Measurements from ENCODE around the gene DHX34. TPM values are rescaled to one million over a fixed set of nuclear protein-coding genes. Genes with fewer than 3 reads are reported as not detected.

The DHX34 gene
- total RNA-seq, 1 donor from 2014 or later: 8.1 TPM

DNA sequence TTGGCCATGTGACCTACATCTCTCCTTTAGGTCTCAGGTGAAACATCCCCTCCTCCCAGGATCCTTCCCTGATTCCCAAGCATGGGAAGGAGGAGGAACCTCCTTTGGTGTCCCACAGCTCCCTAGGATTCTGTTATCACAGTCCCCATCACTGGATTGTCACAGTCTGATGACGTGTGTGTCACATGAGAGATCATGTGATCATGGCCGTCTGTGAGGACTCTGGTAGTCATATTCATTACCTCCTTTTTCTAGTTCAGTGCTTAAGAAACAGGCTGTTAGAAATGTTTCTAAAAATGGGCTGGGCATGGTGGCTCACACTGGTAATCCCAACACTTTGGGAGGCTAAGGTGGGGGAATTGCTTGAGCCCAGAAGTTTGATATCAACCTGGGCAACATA, 3.0 kb downstream of the DHX34 start:
- Histone ChIP-seq H3K27ac (replicated peaks) (no peak overlapping the region), H3K36me3 (peaks cover 45% of the 10 kb centered on the region)
- intact Hi-C loops (cut with micrococcal nuclease): no loop called here

DNA sequence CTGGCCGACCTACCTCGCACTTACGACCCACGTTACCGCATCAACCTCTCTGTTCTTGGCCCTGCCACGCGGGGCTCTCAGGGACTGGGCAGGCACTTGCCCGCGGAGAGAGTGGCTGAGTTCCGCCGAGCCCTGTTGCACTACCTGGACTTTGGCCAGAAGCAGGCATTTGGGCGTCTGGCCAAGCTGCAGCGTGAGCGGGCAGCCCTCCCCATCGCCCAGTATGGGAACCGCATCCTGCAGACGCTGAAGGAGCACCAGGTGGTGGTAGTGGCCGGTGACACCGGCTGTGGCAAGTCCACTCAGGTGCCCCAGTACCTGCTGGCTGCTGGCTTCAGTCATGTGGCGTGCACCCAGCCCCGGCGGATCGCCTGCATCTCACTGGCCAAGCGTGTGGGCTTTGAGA, 4.2 kb downstream of the DHX34 start:
- peaks cover 37% of the 10 kb centered on the region for H3K4me1 ChIP-seq
- DNase-seq: peak; percentile 49
- no peak overlapping the region for H3K4me3 ChIP-seq
- no peak overlapping the region for H3K27ac ChIP-seq (replicated peaks)
- H3K27me3 ChIP-seq (ENCODE audit: low read depth): no peaks in the 10 kb centered on the region
- peaks cover 58% of the 10 kb centered on the region for H3K36me3 ChIP-seq
- intact Hi-C loops (cut with micrococcal nuclease): no loop called here
- peaks cover 6% of the 10 kb centered on the region for H3K9me3 ChIP-seq (replicated peaks)
- TF ChIP-seq, protein P1, sequence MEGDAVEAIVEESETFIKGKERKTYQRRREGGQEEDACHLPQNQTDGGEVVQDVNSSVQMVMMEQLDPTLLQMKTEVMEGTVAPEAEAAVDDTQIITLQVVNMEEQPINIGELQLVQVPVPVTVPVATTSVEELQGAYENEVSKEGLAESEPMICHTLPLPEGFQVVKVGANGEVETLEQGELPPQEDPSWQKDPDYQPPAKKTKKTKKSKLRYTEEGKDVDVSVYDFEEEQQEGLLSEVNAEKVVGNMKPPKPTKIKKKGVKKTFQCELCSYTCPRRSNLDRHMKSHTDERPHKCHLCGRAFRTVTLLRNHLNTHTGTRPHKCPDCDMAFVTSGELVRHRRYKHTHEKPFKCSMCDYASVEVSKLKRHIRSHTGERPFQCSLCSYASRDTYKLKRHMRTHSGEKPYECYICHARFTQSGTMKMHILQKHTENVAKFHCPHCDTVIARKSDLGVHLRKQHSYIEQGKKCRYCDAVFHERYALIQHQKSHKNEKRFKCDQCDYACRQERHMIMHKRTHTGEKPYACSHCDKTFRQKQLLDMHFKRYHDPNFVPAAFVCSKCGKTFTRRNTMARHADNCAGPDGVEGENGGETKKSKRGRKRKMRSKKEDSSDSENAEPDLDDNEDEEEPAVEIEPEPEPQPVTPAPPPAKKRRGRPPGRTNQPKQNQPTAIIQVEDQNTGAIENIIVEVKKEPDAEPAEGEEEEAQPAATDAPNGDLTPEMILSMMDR (IDR thresholded peaks at IDR 0.05; ENCODE audit: borderline replicate concordance): no peak

More for the DNA sequence above, 3.0 kb downstream of the DHX34 start:
- H3K27me3 ChIP-seq (ENCODE audit: low read depth): no peaks in the 10 kb centered on the region
- H3K4me1 ChIP-seq: peaks cover 37% of the 10 kb centered on the region
- peaks cover under 1% of the 10 kb centered on the region for H3K9me3 ChIP-seq (replicated peaks)
- TF ChIP-seq, protein P1 (IDR thresholded peaks at IDR 0.05; ENCODE audit: borderline replicate concordance): no peak
- no peak overlapping the region for H3K4me3 ChIP-seq
- DNase-seq: no peak

DNA sequence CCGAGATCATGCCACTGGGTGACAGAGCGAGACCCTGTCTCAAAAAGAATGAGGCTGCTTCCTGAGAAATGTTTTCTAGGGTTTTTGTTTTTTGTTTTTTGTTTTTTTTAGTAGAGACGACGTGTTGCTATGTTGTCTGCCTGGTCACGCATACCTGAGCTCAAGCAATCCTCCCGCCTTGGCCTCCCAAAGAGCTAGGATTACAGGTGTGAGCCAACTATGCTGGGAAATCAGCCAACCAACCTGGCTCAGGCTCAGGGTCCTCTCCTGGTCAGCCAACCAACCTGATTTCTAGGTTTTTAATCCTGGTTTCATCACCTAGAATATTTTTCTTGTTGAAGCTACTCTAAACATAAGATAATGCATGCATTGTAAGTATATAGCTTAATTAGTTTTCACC, 7.8 kb downstream of the DHX34 start:
- no peaks in the 10 kb centered on the region for H3K27me3 ChIP-seq (ENCODE audit: low read depth)
- peaks cover 9% of the 10 kb centered on the region for H3K4me1 ChIP-seq
- TF ChIP-seq, protein P1 (IDR thresholded peaks at IDR 0.05; ENCODE audit: borderline replicate concordance): no peak
- H3K4me3 ChIP-seq: no peak overlapping the region
- peaks cover 94% of the 10 kb centered on the region for H3K36me3 ChIP-seq
- no peak for DNase-seq
- H3K9me3 ChIP-seq (replicated peaks): peaks cover 6% of the 10 kb centered on the region
- intact Hi-C loops (cut with micrococcal nuclease): no loop called here
- no peak overlapping the region for H3K27ac ChIP-seq (replicated peaks)

DNA sequence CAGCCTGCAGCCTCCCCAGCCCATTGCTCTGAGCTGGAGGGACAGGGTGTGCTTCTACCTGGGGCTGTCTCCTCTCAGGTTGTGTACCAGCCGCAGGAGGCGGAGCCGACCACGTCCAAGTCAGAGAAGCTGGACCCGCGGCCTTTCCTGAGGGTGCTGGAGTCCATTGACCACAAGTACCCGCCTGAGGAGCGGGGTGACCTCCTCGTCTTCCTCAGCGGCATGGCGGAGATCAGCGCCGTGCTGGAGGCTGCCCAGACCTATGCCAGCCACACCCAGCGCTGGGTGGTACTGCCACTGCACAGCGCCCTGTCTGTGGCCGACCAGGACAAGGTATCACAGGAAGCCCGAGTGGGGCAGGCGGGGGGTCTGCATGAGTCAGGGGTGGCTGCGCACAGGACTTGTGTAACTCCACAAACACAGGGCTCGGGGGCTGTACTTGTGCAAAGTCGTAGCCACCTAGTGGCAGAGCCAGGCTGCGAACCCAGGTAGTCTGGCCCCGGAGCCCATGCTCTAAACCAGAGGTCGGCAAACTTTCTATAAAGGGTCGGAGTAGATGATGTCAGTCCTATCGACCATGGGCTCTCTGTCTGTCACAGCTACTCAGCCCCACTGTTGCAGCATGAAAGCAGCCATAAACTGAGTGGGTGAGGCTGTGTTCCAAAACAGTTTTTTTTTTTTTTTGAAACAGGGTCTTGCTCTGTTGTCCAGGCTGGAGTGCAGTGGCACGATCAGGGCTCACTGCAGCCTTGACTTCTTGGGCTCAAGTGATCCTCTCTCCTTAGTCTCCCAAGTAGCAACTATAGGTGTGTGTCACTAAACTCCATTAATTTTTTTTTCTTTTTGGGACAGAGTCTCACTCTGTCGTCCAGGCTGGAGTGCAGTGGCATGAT, 8.9 kb downstream of the DHX34 start:
- TF ChIP-seq, protein P1 (IDR thresholded peaks at IDR 0.05; ENCODE audit: borderline replicate concordance): no peak
- DNase-seq: no peak
- Histone ChIP-seq H3K4me1 (peaks cover 8% of the 10 kb centered on the region), H3K36me3 (peaks cover 100% of the 10 kb centered on the region), H3K27ac (replicated peaks) (no peak overlapping the region), H3K4me3 (no peak overlapping the region), H3K27me3 (ENCODE audit: low read depth) (no peaks in the 10 kb centered on the region), H3K9me3 (replicated peaks) (peaks cover 6% of the 10 kb centered on the region)
- intact Hi-C loops (cut with micrococcal nuclease): no loop called here

DNA sequence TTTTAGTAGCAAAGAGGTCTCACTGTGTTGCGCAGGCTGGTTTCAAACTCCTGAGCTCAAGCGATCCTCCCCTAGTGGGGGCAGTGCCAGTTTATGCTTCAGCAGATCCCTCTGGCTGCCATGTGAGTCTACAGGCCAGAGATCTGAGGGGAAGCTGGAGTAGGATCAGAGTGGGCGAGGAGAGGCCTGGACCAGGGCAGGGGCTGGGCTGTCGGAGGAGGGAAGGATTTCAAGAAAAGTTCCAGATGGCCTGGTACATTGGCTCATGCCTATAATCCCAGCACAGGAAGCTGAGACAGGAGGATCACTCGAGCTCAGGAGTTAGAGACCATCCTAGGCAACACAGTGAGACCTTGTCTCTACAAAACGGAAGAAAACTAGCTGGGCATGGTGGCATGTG, 9.8 kb downstream of the DHX34 start:
- Histone ChIP-seq H3K4me1 (no peaks in the 10 kb centered on the region), H3K9me3 (replicated peaks) (peaks cover 6% of the 10 kb centered on the region), H3K4me3 (no peak overlapping the region), H3K27ac (replicated peaks) (no peak overlapping the region), H3K27me3 (ENCODE audit: low read depth) (no peaks in the 10 kb centered on the region), H3K36me3 (peaks cover 100% of the 10 kb centered on the region)
- TF ChIP-seq, protein P1 (IDR thresholded peaks at IDR 0.05; ENCODE audit: borderline replicate concordance): no peak
- intact Hi-C loops (cut with micrococcal nuclease): no loop called here
- no peak for DNase-seq

Measured in left ventricle myocardium inferior (tissue), 1 donor.